ENCODE measurements around the gene AOPEP.

Gene AOPEP

DNA sequence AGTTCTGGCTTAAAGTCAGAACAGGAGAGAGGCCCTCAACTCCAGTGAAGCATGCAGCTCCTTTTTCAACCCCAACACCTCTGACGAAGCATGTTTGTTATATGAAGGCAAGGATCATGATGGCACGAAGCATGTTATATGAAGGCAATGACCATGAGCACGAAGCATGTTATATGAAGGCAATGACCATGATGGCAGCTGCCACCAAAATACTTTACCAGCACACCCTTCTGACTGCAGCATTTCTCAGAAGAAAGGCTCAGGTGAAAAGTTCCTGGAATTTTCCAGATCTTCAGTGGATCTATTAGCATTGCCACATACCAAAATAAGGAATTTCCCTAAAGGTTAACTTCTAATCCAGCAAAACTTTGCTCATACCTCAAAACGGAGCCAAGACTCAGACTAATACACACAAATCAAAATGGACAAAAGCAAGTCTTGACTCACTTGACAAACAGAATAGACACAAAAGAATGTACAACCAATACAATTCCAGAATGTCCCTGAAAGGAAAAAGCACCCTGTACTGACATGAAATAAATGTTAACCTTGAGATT lies 373.6 kb downstream of the AOPEP start:
- Mint-ChIP-seq H3K27me3 (no peaks in the 10 kb centered on the region), H3K4me3 (no peak overlapping the region), H3K4me1 (ENCODE audit: low read depth) (no peaks in the 10 kb centered on the region), H3K9me3 (no peaks in the 10 kb centered on the region), H3K27ac (no peak overlapping the region), H3K36me3 (ENCODE audit: low read depth) (no peaks in the 10 kb centered on the region)

DNA sequence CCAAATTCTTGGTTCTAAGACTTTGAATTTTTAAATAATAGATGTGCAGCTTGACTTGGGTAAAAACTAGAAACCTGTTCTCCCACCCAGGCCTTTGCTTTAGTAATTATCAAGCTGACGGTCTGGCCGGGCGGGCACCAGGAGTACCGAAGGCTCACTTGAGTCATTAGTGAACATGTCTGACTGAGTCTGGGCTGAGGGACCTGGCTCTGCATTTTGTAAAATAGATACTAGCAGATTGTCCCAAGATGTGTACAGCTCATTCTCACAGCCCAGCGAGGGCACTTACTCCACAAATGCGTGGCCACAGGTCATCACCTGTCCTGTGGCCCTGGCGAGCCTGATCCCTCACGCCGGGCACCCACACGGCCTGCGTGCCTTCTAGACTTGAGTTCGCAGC lies 374.8 kb downstream of the AOPEP start:
- Mint-ChIP-seq H3K4me3 (no peak overlapping the region), H3K27ac (no peak overlapping the region), H3K4me1 (ENCODE audit: low read depth) (no peaks in the 10 kb centered on the region), H3K9me3 (no peaks in the 10 kb centered on the region), H3K36me3 (ENCODE audit: low read depth) (peaks cover 9% of the 10 kb centered on the region), H3K27me3 (no peaks in the 10 kb centered on the region)

DNA sequence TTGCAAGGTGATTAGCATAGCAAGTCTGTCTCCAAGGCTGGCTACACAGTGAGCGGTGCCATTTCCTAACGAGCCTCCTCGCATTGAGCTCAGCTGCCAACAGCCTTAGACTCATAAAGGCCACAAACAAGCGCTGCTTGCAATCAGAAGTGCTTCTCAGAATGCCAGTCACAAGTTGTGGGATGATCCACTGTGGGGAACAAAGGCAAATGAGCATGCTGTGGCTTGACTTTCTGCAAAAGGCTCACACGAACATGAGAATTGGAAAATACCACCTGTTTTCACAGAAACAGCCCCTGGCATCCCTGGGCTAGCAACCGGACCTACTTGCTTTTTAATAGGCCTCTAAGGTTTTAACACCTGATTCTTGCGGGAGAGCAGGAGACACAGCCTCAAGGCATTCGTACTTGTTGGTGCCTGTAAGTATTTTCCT lies 375.5 kb downstream of the AOPEP start:
- Mint-ChIP-seq H3K4me1 (ENCODE audit: low read depth) (no peaks in the 10 kb centered on the region), H3K9me3 (no peaks in the 10 kb centered on the region), H3K27ac (no peak overlapping the region), H3K4me3 (no peak overlapping the region), H3K27me3 (no peaks in the 10 kb centered on the region), H3K36me3 (ENCODE audit: low read depth) (peaks cover 11% of the 10 kb centered on the region)

DNA sequence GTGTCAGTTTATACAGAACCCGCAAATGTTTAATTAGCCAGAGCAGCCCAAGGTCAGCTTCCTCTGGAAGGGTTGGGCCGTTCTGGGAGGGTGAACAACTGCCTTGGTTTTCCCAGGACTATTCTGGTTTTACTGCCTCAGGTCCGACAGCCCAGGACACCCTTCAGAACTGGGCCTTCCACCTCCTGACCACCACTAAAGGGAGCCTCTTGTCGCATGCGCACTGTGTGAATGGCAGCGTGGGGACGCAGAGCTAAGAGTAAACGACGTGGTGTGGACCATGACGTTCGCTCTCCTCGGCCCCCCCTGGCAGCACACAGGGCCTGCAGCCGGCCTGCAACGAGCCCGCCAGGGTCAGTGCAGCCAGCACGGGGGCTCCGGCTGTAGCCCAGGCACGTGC lies 376.1 kb downstream of the AOPEP start:
- no peak overlapping the region for H3K4me3 Mint-ChIP-seq
- no peak overlapping the region for H3K27ac Mint-ChIP-seq
- H3K36me3 Mint-ChIP-seq (ENCODE audit: low read depth): peaks cover 11% of the 10 kb centered on the region
- no peaks in the 10 kb centered on the region for H3K9me3 Mint-ChIP-seq
- no peaks in the 10 kb centered on the region for H3K4me1 Mint-ChIP-seq (ENCODE audit: low read depth)
- H3K27me3 Mint-ChIP-seq: no peaks in the 10 kb centered on the region

DNA sequence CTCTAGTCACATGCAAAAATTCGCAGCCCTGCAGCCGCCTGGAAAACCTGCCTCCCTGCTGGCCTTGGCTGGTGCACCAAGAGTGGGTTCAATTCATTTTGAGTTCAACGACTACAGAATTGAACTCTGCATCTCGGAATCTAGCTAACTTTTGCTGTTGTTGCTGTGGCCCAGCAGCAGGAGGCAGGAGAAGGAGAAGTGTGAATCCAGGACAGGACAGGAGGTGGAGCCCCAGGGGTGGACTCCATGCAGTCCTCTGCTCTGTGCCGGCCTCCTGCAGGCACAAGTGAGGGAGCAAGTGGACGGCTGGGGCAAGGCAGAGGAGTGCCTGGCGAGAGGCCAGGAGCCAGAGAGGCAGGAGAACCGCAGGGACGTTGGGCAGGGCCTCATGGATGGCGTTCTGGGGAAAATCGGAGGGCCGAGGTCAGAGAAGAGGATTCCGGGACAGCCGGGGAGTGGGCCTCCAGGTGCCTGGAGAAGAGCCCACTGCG lies 376.8 kb downstream of the AOPEP start:
- Mint-ChIP-seq H3K27ac (no peak overlapping the region), H3K4me3 (no peak overlapping the region), H3K4me1 (ENCODE audit: low read depth) (no peaks in the 10 kb centered on the region)

DNA sequence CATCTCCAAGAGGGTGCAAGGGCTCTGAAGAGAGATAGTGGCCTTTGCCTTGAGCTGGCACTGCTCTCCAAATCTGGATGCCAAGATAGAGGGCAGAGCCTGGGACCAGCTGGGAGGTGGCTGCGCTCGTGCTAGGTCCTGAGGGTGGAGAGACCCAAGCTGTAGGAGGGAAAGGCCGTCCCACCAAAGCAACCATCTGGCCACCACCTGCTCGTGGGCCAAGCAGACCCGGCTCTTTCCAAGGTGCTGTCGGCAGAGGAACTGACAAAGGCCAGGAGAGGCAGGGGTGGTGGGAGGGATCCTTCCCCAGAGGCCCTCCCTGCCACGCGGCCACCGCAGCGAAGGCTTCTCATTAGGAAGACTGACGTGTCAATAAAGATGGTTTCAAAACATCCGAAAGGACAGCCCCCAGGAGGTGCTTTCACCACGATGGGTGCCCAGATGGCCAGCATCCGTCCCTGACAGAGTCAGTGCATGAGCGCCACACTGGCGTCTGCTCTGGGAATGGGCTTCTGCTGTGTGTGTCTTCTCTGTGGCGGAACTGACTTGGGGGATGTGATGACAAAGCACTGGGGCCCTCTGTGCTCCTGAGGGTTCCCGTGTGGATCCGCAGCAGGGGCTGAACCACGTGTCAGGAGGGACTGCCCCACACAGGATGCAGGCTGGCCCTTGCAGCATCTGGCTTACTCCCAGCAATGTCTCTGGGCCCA lies 377.5 kb downstream of the AOPEP start:
- H3K36me3 Mint-ChIP-seq (ENCODE audit: low read depth): peaks cover 11% of the 10 kb centered on the region
- no peak overlapping the region for H3K27ac Mint-ChIP-seq
- no peak overlapping the region for H3K4me3 Mint-ChIP-seq
- H3K9me3 Mint-ChIP-seq: no peaks in the 10 kb centered on the region
- no peaks in the 10 kb centered on the region for H3K27me3 Mint-ChIP-seq
- no peaks in the 10 kb centered on the region for H3K4me1 Mint-ChIP-seq (ENCODE audit: low read depth)

More for the DNA sequence above, 376.8 kb downstream of the AOPEP start:
- Mint-ChIP-seq H3K9me3 (no peaks in the 10 kb centered on the region), H3K36me3 (ENCODE audit: low read depth) (peaks cover 11% of the 10 kb centered on the region), H3K27me3 (no peaks in the 10 kb centered on the region)

DNA sequence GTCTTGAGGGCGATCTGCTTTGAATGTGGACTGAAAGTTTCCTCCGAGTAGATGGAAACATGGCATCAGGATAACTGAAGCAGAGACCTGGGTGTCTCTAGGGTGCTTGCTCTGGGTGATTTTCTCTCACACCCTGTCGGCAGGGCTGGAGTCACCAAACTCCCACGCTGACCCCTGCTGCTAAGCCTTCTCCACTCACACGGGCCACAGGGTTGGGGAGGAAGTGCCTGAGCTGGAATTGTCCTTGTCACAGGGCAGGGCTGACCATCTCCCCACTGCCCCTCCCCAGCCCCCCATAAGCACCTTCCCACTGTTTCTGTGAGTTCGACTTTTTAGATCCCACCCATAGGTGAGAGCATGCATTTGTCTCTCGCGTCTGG lies 378.1 kb downstream of the AOPEP start:
- H3K9me3 Mint-ChIP-seq: no peaks in the 10 kb centered on the region
- H3K4me1 Mint-ChIP-seq (ENCODE audit: low read depth): no peaks in the 10 kb centered on the region
- peaks cover 11% of the 10 kb centered on the region for H3K36me3 Mint-ChIP-seq (ENCODE audit: low read depth)

DNA sequence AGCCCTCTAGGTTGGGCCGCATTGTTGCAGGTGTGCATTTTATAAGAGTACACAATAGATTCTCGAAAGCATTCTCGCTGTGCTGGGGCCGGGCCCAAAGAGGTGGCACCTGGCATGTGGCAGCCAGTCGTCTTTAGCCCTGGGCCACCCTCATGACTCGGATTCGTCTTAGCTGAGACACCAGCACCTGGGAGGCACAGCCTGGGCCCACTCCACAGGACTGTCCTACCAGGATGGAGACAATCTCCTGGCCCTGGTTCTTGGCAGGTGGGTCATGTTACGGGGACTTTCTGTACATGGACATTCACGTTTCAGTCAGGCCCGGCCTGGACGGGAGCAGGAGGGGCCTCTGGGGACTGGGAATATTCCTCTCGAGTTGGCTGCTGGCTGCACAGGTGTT lies 378.5 kb downstream of the AOPEP start:
- Mint-ChIP-seq H3K36me3 (ENCODE audit: low read depth) (peaks cover 11% of the 10 kb centered on the region), H3K27me3 (no peaks in the 10 kb centered on the region), H3K4me3 (no peak overlapping the region), H3K27ac (no peak overlapping the region), H3K9me3 (no peaks in the 10 kb centered on the region), H3K4me1 (ENCODE audit: low read depth) (no peaks in the 10 kb centered on the region)

More for the DNA sequence above, 378.1 kb downstream of the AOPEP start:
- H3K27ac Mint-ChIP-seq: no peak overlapping the region
- H3K4me3 Mint-ChIP-seq: no peak overlapping the region
- H3K27me3 Mint-ChIP-seq: no peaks in the 10 kb centered on the region

DNA sequence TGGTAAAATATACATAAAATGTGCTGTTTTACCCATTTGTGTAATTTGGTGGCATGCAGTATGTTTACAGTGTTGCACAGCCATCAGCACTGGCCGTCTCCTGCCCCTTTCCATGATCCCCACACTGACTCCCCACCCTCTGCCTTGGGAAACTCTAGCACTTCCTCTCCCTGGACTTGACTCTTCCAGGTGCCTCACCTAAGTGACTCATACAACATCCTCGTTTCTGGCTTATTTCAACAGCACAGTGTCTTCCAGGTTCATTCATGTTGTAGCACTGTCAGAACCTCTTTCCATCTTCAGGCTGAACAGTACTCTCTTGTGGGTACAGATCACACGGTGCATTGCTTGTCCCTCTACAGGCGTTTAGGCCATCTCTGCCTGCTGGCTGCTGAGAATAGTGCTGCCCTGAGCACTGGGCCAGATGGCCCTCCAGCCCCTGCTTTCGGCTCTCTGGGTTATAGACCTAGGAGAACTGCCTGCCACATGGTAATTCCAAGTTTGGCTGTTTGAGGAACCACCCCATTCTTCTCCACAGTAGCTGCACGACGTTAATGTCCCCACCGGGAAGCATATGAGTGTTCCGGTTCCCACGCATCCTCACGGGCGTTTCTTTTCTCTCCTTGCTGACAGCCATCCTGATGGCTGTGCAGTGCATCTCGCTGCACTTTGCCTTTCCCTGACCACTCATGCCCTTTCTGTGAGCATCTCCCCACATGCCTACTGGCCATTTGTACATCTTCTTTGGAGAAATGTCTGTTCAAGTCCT lies 379.2 kb downstream of the AOPEP start:
- Mint-ChIP-seq H3K27ac (no peak overlapping the region), H3K36me3 (ENCODE audit: low read depth) (peaks cover 15% of the 10 kb centered on the region), H3K27me3 (no peaks in the 10 kb centered on the region), H3K4me3 (no peak overlapping the region), H3K4me1 (ENCODE audit: low read depth) (no peaks in the 10 kb centered on the region), H3K9me3 (no peaks in the 10 kb centered on the region)

DNA sequence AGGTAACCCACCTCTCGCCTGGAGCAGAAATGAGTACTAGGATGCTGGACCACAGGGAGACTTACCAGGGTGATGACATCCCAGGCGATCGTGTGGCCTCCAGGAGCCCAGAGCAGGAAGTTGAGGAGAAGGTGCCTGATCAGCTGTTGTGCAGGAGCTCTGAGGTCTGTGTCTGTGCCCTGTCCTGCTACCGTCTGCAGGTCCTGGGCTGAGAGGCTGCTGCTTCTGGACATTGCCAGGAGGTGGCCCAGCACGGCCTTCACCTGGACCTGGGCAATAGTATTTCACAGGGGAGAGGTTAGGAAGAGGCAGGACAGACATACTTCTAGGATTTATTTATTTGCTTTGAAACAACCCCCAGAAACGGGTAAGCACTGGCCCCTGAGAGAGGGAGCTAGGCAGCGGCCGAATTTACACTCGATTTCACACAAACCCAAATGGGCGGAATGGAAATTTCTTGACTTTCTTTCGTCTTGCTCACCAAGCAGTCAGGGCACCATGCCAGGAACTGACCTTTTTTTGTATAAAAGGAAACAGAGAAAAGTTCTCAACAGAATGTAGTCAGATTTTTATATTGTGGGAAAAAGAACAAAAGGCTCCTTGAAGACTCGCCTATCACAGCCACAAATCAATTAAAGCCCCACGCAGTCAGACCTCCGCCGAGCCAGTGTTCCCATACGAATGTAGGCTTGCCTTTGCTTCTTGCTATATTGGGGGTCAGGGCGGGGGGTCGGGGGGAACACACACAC lies 380.7 kb downstream of the AOPEP start:
- no peaks in the 10 kb centered on the region for H3K9me3 Mint-ChIP-seq
- H3K4me1 Mint-ChIP-seq (ENCODE audit: low read depth): no peaks in the 10 kb centered on the region
- no peak overlapping the region for H3K27ac Mint-ChIP-seq
- H3K27me3 Mint-ChIP-seq: no peaks in the 10 kb centered on the region
- no peak overlapping the region for H3K4me3 Mint-ChIP-seq
- H3K36me3 Mint-ChIP-seq (ENCODE audit: low read depth): peaks cover 17% of the 10 kb centered on the region

DNA sequence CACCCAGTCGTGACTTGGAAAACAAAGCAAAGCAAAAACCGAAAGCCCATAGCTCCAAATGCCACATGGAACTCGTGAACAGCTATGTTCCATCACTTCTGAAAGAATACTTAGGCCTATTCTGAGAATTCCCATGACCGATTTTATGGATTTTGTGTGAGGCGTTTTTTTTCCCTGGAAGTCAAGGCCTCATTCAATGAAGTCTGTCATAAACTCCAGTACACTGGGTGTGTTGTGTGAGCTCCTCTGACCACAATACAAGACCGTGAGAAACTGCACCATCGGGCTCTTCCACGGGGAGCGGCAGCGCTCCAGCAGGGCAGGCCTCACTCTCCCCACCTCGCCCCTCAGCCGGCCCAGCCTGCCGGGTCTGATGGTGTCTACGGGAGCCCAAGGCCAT lies 381.5 kb downstream of the AOPEP start:
- peaks cover 22% of the 10 kb centered on the region for H3K36me3 Mint-ChIP-seq (ENCODE audit: low read depth)
- no peaks in the 10 kb centered on the region for H3K9me3 Mint-ChIP-seq
- no peak overlapping the region for H3K4me3 Mint-ChIP-seq
- no peak overlapping the region for H3K27ac Mint-ChIP-seq
- no peaks in the 10 kb centered on the region for H3K4me1 Mint-ChIP-seq (ENCODE audit: low read depth)
- no peaks in the 10 kb centered on the region for H3K27me3 Mint-ChIP-seq

DNA sequence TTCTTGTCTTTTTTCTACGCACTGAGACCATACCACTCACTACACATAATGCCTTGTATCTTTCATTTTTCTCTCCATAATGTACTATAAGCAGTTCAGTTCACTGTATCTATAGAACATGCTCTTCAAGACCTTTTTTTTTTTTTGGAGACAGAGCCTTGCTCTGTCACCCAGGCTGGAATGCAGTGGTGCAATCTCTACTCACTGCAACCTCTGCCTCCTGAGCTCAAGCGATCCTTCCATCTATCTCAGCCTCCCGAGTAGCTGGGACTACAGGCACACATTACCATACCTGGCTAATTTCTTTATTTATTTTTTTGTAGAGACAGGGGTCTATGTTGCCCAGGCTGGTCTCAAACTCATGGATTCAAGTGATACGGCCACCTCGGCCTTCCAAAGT lies 382.3 kb downstream of the AOPEP start:
- Mint-ChIP-seq H3K27ac (no peak overlapping the region), H3K4me1 (ENCODE audit: low read depth) (no peaks in the 10 kb centered on the region), H3K9me3 (no peaks in the 10 kb centered on the region), H3K27me3 (no peaks in the 10 kb centered on the region), H3K4me3 (no peak overlapping the region), H3K36me3 (ENCODE audit: low read depth) (peaks cover 26% of the 10 kb centered on the region)

DNA sequence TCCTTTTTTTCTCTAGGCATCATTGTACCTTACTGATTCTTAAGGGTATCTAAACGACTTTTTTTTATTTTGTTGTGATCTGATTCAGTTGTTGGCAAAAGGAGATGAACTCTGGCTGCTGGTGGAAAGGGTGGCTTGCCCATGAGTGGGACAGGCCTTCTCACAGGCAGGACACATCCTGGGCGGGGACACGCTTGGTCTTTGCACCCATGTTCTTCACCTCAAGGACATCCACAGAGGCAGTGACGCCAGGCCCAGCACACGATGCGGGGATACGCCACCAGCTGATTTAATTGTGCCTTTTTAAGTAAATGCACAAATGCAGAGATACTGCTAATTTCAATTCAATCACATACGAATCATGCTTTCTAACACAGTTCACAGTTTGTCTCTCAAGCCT lies 383.0 kb downstream of the AOPEP start:
- Mint-ChIP-seq H3K4me3 (no peak overlapping the region), H3K27ac (no peak overlapping the region), H3K36me3 (ENCODE audit: low read depth) (peaks cover 29% of the 10 kb centered on the region), H3K9me3 (no peaks in the 10 kb centered on the region), H3K27me3 (no peaks in the 10 kb centered on the region), H3K4me1 (ENCODE audit: low read depth) (no peaks in the 10 kb centered on the region)

DNA sequence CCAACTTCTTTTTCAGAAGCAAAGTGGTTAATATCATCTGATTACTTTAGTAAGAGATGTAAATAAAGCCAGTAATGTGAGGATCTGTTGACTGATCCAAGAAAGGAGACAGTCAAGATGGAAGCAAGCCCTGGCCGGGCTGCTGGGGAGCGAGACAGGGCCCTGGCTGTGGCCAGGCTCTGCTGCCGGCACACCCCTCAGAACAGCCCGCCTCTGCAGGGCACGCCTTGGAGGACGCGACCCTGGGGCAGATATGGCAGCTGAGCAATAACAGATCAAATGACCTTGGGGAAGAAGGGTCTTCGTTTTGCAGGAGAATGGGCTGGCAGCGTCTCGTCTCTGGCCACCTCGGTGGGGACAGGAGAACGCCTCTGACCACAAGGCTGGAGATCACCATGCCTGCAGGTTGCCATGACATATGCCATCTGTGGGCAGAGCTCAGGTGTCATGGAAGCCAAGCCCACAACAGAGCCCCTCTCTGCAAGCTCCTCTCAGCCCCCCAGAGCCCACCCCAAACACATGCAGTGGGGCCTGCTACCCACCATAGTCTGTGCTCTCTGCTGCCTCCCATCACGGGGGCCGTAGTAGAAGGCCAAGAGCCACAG lies 384.5 kb downstream of the AOPEP start:
- peaks cover 23% of the 10 kb centered on the region for H3K36me3 Mint-ChIP-seq (ENCODE audit: low read depth)
- no peaks in the 10 kb centered on the region for H3K4me1 Mint-ChIP-seq (ENCODE audit: low read depth)
- no peaks in the 10 kb centered on the region for H3K27me3 Mint-ChIP-seq
- H3K4me3 Mint-ChIP-seq: no peak overlapping the region
- H3K9me3 Mint-ChIP-seq: no peaks in the 10 kb centered on the region
- no peak overlapping the region for H3K27ac Mint-ChIP-seq

Measured in stimulated activated naive CD8-positive, alpha-beta T cell treated with anti-CD3 and anti-CD28 coated beads, Interleukin-15, Interleukin-2, amounts not matched to agents 100 ng/mL and 50 ng/mL, for 24 hours (primary cell).